PC-9 (cell line): ENCODE results near the gene RNF17. TPM values are rescaled to one million over a fixed set of nuclear protein-coding genes. Genes with fewer than 3 reads are reported as not detected.

Experiments used
- BruUV-seq: library from RNA; stranded (reverse); fragments of 400-500 nt; replicated peaks from 2 replicates; lab custom pipeline; 2021; lab: Mats Ljungman, UMichigan
- CTCF ChIA-PET: fragments of 300-600 bp; sonication (Branson Sonifier 250); formaldehyde crosslinking; loops from one replicate; lab custom pipeline; 2022; ENCODE audit warnings: antibody characterized with exemption; lab: Charles Lee
- POLR2A ChIA-PET: fragments of 300-600 bp; sonication (Branson Sonifier 250); formaldehyde crosslinking; loops from one replicate; lab custom pipeline; 2022; ENCODE audit warnings: antibody characterized with exemption; ENCODE audit not compliant: unreplicated experiment; lab: Charles Lee
- DNase-seq, 2 experiments: peaks; one replicate each; pipeline versions ENCODE4 v3.0.0 to v3.0.0-alpha.2; 2015 to 2022; ENCODE audit warnings: mixed read lengths in 1 of 2
- H2AFZ ChIP-seq: fragments of 200-600 bp; sonication (generic); 2 replicates; pipeline ENCODE4 v1.8.1; 2017; ENCODE audit warnings: antibody characterized with exemption
- H3F3A ChIP-seq: fragments of 200-600 bp; sonication (generic); 2 replicates; pipeline ENCODE4 v1.8.1; 2017; ENCODE audit warnings: antibody characterized with exemption, mild to moderate bottlenecking, low read depth; ENCODE audit not compliant: insufficient read depth
- H3K27ac ChIP-seq: fragments of 200-600 bp; sonication (generic); 2 replicates; pipeline ENCODE4 v1.6.1; 2016; ENCODE audit warnings: mixed run types
- H3K27me3 ChIP-seq: fragments of 200-600 bp; sonication (generic); 2 replicates; pipeline ENCODE4 v1.6.1; 2016; ENCODE audit warnings: low read depth, mixed run types; ENCODE audit not compliant: insufficient read depth
- H3K36me3 ChIP-seq: fragments of 200-600 bp; sonication (generic); 2 replicates; pipeline ENCODE4 v1.6.1; 2016; ENCODE audit warnings: low read depth, mixed run types
- H3K4me1 ChIP-seq: fragments of 200-600 bp; sonication (generic); replicated peaks from 2 replicates; pipeline ENCODE4 v1.6.1; 2016; ENCODE audit warnings: mixed run types; ENCODE audit not compliant: insufficient read depth
- H3K4me2 ChIP-seq: fragments of 200-600 bp; sonication (generic); 2 replicates; pipeline ENCODE4 v1.6.1; 2017; ENCODE audit warnings: mixed run types
- H3K4me3 ChIP-seq: fragments of 200-600 bp; sonication (generic); 2 replicates; pipeline ENCODE4 v1.6.1; 2016; ENCODE audit warnings: mixed run types
- H3K79me2 ChIP-seq: fragments of 200-600 bp; sonication (generic); 2 replicates; pipeline ENCODE4 v1.6.1; 2017; ENCODE audit warnings: low read depth, mixed run types
- H3K9me2 ChIP-seq: fragments of 200-600 bp; sonication (generic); 2 replicates; pipeline ENCODE4 v1.8.1; 2017; ENCODE audit warnings: mild to moderate bottlenecking; ENCODE audit not compliant: insufficient read depth
- H3K9me3 ChIP-seq: fragments of 200-600 bp; sonication (generic); 2 replicates; pipeline ENCODE4 v1.8.1; 2016; ENCODE audit warnings: low read depth; ENCODE audit not compliant: insufficient read depth
- H4K20me1 ChIP-seq: fragments of 200-600 bp; sonication (generic); 2 replicates; pipeline ENCODE4 v1.8.1; 2017; ENCODE audit not compliant: insufficient read depth
- CTCF ChIP-seq: fragments of 200-600 bp; sonication (generic); conservative IDR thresholded peaks from 2 replicates; pipeline ENCODE4 v1.6.1; 2017; ENCODE audit warnings: mixed run types, antibody characterized with exemption, mild to moderate bottlenecking, moderate library complexity
- EZH2 ChIP-seq: fragments of 200-600 bp; sonication (generic); IDR thresholded peaks from 2 replicates; pipeline ENCODE4 v1.8.0; 2017; ENCODE audit warnings: antibody characterized with exemption, low read depth
- intact Hi-C: fragments of 100-400 bp; cut with micrococcal nuclease; formaldehyde crosslinking; loops from one replicate; pipeline ENCODE4 v1.10.0; 2022; ENCODE audit not compliant: unreplicated experiment
- total RNA-seq: library from RNA; stranded (reverse); gene quantifications from 2 replicates; pipeline ENCODE4 v1.2.3, GENCODE V29; 2021

The RNF17 gene
- total RNA-seq, 1 experiment from 2014 or later = not detected

GRCh38 chr13:24723206-24723605, 40.8 kb upstream of the RNF17 start:
- H3K79me2 ChIP-seq = no peaks in the 10 kb centered on the region
- H3K4me2 ChIP-seq = no peak overlapping the region
- TF ChIP-seq EZH2 (no peak), CTCF (no peak)
- H3K36me3 ChIP-seq = no peaks in the 10 kb centered on the region
- no peaks in the 10 kb centered on the region for H4K20me1 ChIP-seq
- DNase-seq = no peak
- ChIA-PET CTCF (no interaction called here), POLR2A (interaction anchor here (0.5 kb wide), 1 partner anchor 93 kb away, joined by 6 read pairs; no protein-coding TSS in a partner anchor)
- no peak overlapping the region for H2AFZ ChIP-seq
- no TSS peak for BruUV-seq
- no peaks in the 10 kb centered on the region for H3K4me1 ChIP-seq
- no peaks in the 10 kb centered on the region for H3F3A ChIP-seq
- H3K9me2 ChIP-seq = no peaks in the 10 kb centered on the region
- H3K27ac ChIP-seq = no peak overlapping the region
- H3K9me3 ChIP-seq = no peaks in the 10 kb centered on the region
- H3K4me3 ChIP-seq = no peak overlapping the region
- peaks cover 26% of the 10 kb centered on the region for H3K27me3 ChIP-seq
- intact Hi-C loops = no loop called here

- Histone ChIP-seq H3K9me3 (no peaks in the 10 kb centered on the region), H4K20me1 (no peaks in the 10 kb centered on the region), H3K36me3 (no peaks in the 10 kb centered on the region), H3K4me1 (no peaks in the 10 kb centered on the region), H3K79me2 (no peaks in the 10 kb centered on the region), H3K4me3 (no peak overlapping the region), H3K27me3 (peaks cover 24% of the 10 kb centered on the region), H3K9me2 (no peaks in the 10 kb centered on the region), H3K27ac (no peak overlapping the region), H3K4me2 (no peak overlapping the region), H2AFZ (no peak overlapping the region), H3F3A (no peaks in the 10 kb centered on the region)
- intact Hi-C loops = loop anchor here (5.0 kb wide), 3 partner anchors 52 to 117 kb away; no protein-coding TSS in a partner anchor
- CTCF ChIA-PET = no interaction called here
- no peak for DNase-seq
- no TSS peak for BruUV-seq
- TF ChIP-seq EZH2 (no peak), CTCF (no peak)
- POLR2A ChIA-PET = no interaction called here
These were observed 39.3 kb upstream of the RNF17 start for GRCh38 chr13:24724714-24725113.

- Histone ChIP-seq H4K20me1 (no peaks in the 10 kb centered on the region), H2AFZ (no peak overlapping the region), H3K9me3 (no peaks in the 10 kb centered on the region), H3K27me3 (peaks cover 18% of the 10 kb centered on the region), H3K79me2 (no peaks in the 10 kb centered on the region), H3K36me3 (no peaks in the 10 kb centered on the region), H3K4me1 (no peaks in the 10 kb centered on the region), H3K4me3 (no peak overlapping the region), H3K9me2 (no peaks in the 10 kb centered on the region), H3K27ac (no peak overlapping the region), H3K4me2 (no peak overlapping the region), H3F3A (no peaks in the 10 kb centered on the region)
- POLR2A ChIA-PET = no interaction called here
- TF ChIP-seq EZH2 = no peak
- TF ChIP-seq CTCF = no peak
- BruUV-seq = no TSS peak
- no peak for DNase-seq
- CTCF ChIA-PET = no interaction called here
- intact Hi-C loops = loop anchor here (5.0 kb wide), 3 partner anchors 53 to 118 kb away; no protein-coding TSS in a partner anchor
These were observed 38.6 kb upstream of the RNF17 start for GRCh38 chr13:24725379-24725778.
